ENCODE data around the gene MIB1.
"Not testable (repeated sequence)": the region's sequence is repeated elsewhere in the genome, so short reads cannot be mapped to it uniquely, and the experiment has no call there.

GRCh38 chr18:21796089-21796488, 55.5 kb downstream of the MIB1 start:
- TF ChIP-seq CTCF (conservative IDR thresholded peaks at IDR 0.05; ENCODE audit: low read depth in 2 of 2); CREB1 (CRISPR knock-in tag; IDR thresholded peaks at IDR 0.05; ENCODE audit: low read depth); POLR2AphosphoS5 (IDR thresholded peaks at IDR 0.05; ENCODE audit: low read depth); EZH2 (IDR thresholded peaks at IDR 0.05; ENCODE audit: low read depth, unreplicated experiment); EZH2phosphoT487 (IDR thresholded peaks at IDR 0.05; ENCODE audit: unreplicated experiment): not testable (repeated sequence)

Measured in GM23338 (cell line).